K562 (cell line): ENCODE measurements around the gene PLAC1. TPM values are rescaled to one million over a fixed set of nuclear protein-coding genes. Genes with fewer than 3 reads are reported as not detected.

Source experiments
- ATAC-seq: fragments of 200-7000 bp; cut with Tn5 transposase; 3 replicates; pipeline ENCODE4 v1.9.1; 2020; ENCODE audit warnings: moderate library complexity
- BruUV-seq: library from RNA; stranded (reverse); fragments of 400-500 nt; replicated peaks from 2 replicates; lab custom pipeline; 2021; lab: Mats Ljungman, UMichigan
- CTCF ChIA-PET: fragments of 300-600 bp; formaldehyde crosslinking; extraction: SDS; loops from one replicate; lab custom pipeline; 2021; ENCODE audit warnings: low intra/inter-chr PET ratio; lab: Yijun Ruan, JAX
- POLR2A ChIA-PET: fragments of 300-600, 350-650 bp; sonication (Branson Sonifier 250); formaldehyde crosslinking; extraction: SDS; loops from one replicate; lab custom pipeline; 2021; ENCODE audit warnings: antibody characterized with exemption, inconsistent platforms; lab: Yijun Ruan, JAX
- DNase-seq, 4 experiments: peaks; one replicate each; pipeline versions ENCODE4 v3.0.0 to v3.0.0-alpha.2; 2011 to 2018; ENCODE audit warnings: low spot score in 3 of 4, mixed read lengths in 3 of 4; ENCODE audit errors: extremely low read depth in 1 of 4
- FAIRE-seq: peaks from 2 replicates; lab custom pipeline; 2011; peaks lifted over from hg19 to GRCh38; lab: Jason Lieb, UNC
- H2AFZ ChIP-seq: 2 replicates; pipeline ENCODE4 v1.6.0; 2011; ENCODE audit warnings: low read depth, low read length, control low read depth, inconsistent platforms
- H3K27ac ChIP-seq: fragments of 200-600 bp; 3 replicates; pipeline ENCODE4 v1.8.0; 2011; ENCODE audit warnings: low read depth, mild to moderate bottlenecking, control low read depth, inconsistent platforms, low read length, moderate library complexity, mixed read lengths; ENCODE audit errors: extremely low read depth
- H3K27me3 ChIP-seq, 2 experiments: fragments of 300-600 bp in 1 of 2; 2 replicates in 1 of 2; 3 replicates in 1 of 2; pipeline versions ENCODE4 v1.6.0 to v1.8.0; 2011; ENCODE audit warnings: inconsistent platforms in 2 of 2, low read length in 2 of 2, mild to moderate bottlenecking in 1 of 2, mixed read lengths in 1 of 2, moderate library complexity in 1 of 2; ENCODE audit not compliant: control insufficient read depth in 2 of 2, insufficient read depth in 2 of 2
- H3K36me3 ChIP-seq: fragments of 300-600 bp; 3 replicates; pipeline ENCODE4 v1.8.0; 2011; ENCODE audit warnings: mild to moderate bottlenecking, low read length, inconsistent platforms; ENCODE audit not compliant: control insufficient read depth, insufficient read depth
- H3K4me1 ChIP-seq, 2 experiments: fragments of 200-600 bp in 1 of 2; replicated peaks in 1 of 2; 2 replicates in 1 of 2; 3 replicates in 1 of 2; pipeline versions ENCODE4 v1.5.1 to v1.8.0; 2011; ENCODE audit warnings: inconsistent platforms in 2 of 2, low read length in 2 of 2, mild to moderate bottlenecking in 1 of 2, mixed read lengths in 1 of 2, moderate library complexity in 1 of 2; ENCODE audit not compliant: control insufficient read depth in 2 of 2, insufficient read depth in 2 of 2
- H3K4me2 ChIP-seq: 2 replicates; pipeline ENCODE4 v1.6.1; 2011; ENCODE audit warnings: low read length, control low read depth, inconsistent platforms, mixed read lengths; ENCODE audit not compliant: insufficient read depth
- H3K4me3 ChIP-seq: fragments of 200-600 bp; sonication (generic), shearing (Covaris generic); 2 replicates; pipeline ENCODE4 v1.5.1; 2016; ENCODE audit warnings: control low read depth, inconsistent platforms
- H3K79me2 ChIP-seq: fragments of 200-600 bp; 3 replicates; pipeline ENCODE4 v1.8.0; 2011; ENCODE audit warnings: low read length, inconsistent platforms; ENCODE audit not compliant: control insufficient read depth, insufficient read depth
- H3K9ac ChIP-seq, 2 experiments: 2 replicates each; pipeline versions ENCODE4 v1.6.0 to v1.6.1; 2011; ENCODE audit warnings: low read depth in 2 of 2, low read length in 2 of 2, control low read depth in 1 of 2, inconsistent platforms in 1 of 2, mild to moderate bottlenecking in 1 of 2, mixed read lengths in 1 of 2; ENCODE audit not compliant: insufficient read depth in 1 of 2
- H3K9me1 ChIP-seq: one replicate; pipeline ENCODE4 v1.6.0; 2011; ENCODE audit warnings: inconsistent platforms, mild to moderate bottlenecking, low read length, moderate library complexity; ENCODE audit not compliant: control insufficient read depth, insufficient read depth
- H3K9me3 ChIP-seq: replicated peaks from 2 replicates; pipeline ENCODE4 v1.5.1; 2011; ENCODE audit warnings: low read depth, low read length, inconsistent platforms; ENCODE audit not compliant: control insufficient read depth, insufficient read depth
- H4K20me1 ChIP-seq: replicated peaks from 2 replicates; pipeline ENCODE4 v1.6.1; 2011; ENCODE audit warnings: low read length, inconsistent platforms, mixed read lengths; ENCODE audit not compliant: control insufficient read depth, insufficient read depth
- CC2D1A ChIP-seq: fragments of 450-650 bp; IDR thresholded peaks from 2 replicates; pipeline ENCODE4 v1.6.1; 2017; ENCODE audit warnings: mild to moderate bottlenecking
- FOXA1 ChIP-seq: fragments of 450-650 bp; IDR thresholded peaks from 2 replicates; pipeline ENCODE4 v1.6.1; 2016; ENCODE audit warnings: mild to moderate bottlenecking, borderline replicate concordance
- GABPA ChIP-seq: fragments of 200-800 bp; sonication (Bioruptor generic); conservative IDR thresholded peaks from 2 replicates; pipeline ENCODE4 v1.6.1; 2016; ENCODE audit warnings: low read depth, missing genetic modification characterization, missing compliant biosample characterization
- JUNB ChIP-seq: fragments of 450-650 bp; formaldehyde crosslinking; conservative IDR thresholded peaks from 2 replicates; pipeline ENCODE4 v1.4.0; 2020; ENCODE audit warnings: mild to moderate bottlenecking
- NCOR1 ChIP-seq: fragments of 450-650 bp; IDR thresholded peaks from 2 replicates; pipeline ENCODE4 v1.6.1; 2016; ENCODE audit warnings: mild to moderate bottlenecking, moderate library complexity
- NR2C2 ChIP-seq, 2 experiments: fragments of 200-800 bp in 1 of 2; sonication (Bioruptor generic) in 1 of 2; sonication (generic) in 1 of 2; formaldehyde crosslinking in 1 of 2; IDR thresholded peaks; 2 replicates each; pipeline versions ENCODE4 v1.6.1 to v1.8.0; 2016 to 2022; ENCODE audit warnings: mild to moderate bottlenecking in 1 of 2, missing compliant biosample characterization in 1 of 2, missing genetic modification characterization in 1 of 2, missing genetic modification reagents in 1 of 2
- SPI1 ChIP-seq: IDR thresholded peaks from 2 replicates; pipeline ENCODE4 v1.6.1; 2011; ENCODE audit warnings: low read depth, low read length, control low read depth, borderline replicate concordance
- ZBTB17 ChIP-seq: fragments of 450-650 bp; formaldehyde crosslinking; IDR thresholded peaks from 2 replicates; pipeline ENCODE4 v1.4.0; 2020; ENCODE audit warnings: mild to moderate bottlenecking
- ZNF253 ChIP-seq: fragments of 250-450 bp; sonication (Bioruptor Pico); conservative IDR thresholded peaks from 2 replicates; pipeline ENCODE4 v1.6.1; 2021; ENCODE audit warnings: mild to moderate bottlenecking
- WGBS: fragments of 100-300 bp; shearing (Covaris generic); methylation state at CpG from one replicate; pipeline ENCODE4 v1.1.6; 2016; ENCODE audit warnings: low coverage, mixed read lengths; ENCODE audit not compliant: insufficient coverage; ENCODE audit errors: missing lambda C conversion rate; 5-methylcytosine and 5-hydroxymethylcytosine counted together
- in situ Hi-C: fragments of 300-500 bp; cut with MboI; formaldehyde crosslinking; loops from 4 replicates; pipeline ENCODE4 v1.15.0; 2018; ENCODE audit warnings: inconsistent platforms, mixed read lengths
- intact Hi-C: fragments of 100-400 bp; cut with micrococcal nuclease; formaldehyde crosslinking; loops from 2 replicates; pipeline ENCODE4 v1.14.2; 2022
- polyA plus RNA-seq, 8 experiments: library from polyadenylated mRNA; depleted of rRNA in 4 of 8; stranded (reverse) in 5 of 8; unstranded in 3 of 8; fragments of >200 nt; fragmentation: Nextera tagmentation in 2 of 8; fragmentation: Illumina TruSeq in 1 of 8; extraction: Ambion mirVana in 2 of 8; extraction: Trizol in 1 of 8; gene quantifications; 2 replicates each; pipeline versions ENCODE4 v1.2.1 to v1.2.3, GENCODE V29; 2011 to 2014; ENCODE audit warnings: inconsistent platforms in 1 of 8, missing spikeins in 1 of 8
- total RNA-seq, 7 experiments: library from RNA; depleted of rRNA in 6 of 7; stranded (reverse); fragments of >200 nt in 6 of 7; fragmentation: Illumina TruSeq in 2 of 7; extraction: Trizol in 2 of 7; gene quantifications; 2 replicates each; pipeline versions ENCODE4 v1.2.1 to v1.2.3, GENCODE V29; 2011 to 2021; ENCODE audit warnings: low replicate concordance in 1 of 7
- TF ChIP-seq, protein P1 (sequence below): fragments of 450-650 bp; formaldehyde crosslinking; IDR thresholded peaks from 2 replicates; pipeline ENCODE4 v1.4.0; 2022; ENCODE audit warnings: missing genetic modification characterization
- TF ChIP-seq, protein P2 (sequence below), 2 experiments: fragments of 450-650 bp; IDR thresholded peaks; 2 replicates each; pipeline ENCODE4 v1.6.1; 2016

The PLAC1 gene
- total and polyA plus RNA-seq, 9 of the 15 experiments (the other 6 are each of a cell fraction or from before 2014, with no cell fraction given), result 0.82 to 9.1 (median 1.7) TPM

DNA sequence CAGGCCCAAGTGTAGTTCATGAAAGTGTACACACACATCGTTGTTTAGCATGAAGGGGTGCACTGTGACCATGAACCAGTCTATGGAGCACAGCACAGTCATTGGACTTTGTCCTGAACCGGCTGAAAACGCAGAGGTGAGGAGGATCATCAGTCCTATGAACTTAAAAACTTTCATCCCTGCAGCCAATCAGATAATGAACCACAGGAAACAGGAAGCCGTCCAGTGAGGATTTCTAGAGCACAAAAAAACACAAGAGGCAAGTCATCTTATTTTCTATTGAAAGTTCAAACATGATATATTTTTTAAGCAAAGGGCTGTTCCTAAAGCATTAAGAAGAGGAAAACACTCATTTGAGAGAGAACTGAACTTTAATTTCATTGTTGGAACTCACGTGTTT lies 91.8 kb downstream of the PLAC1 start:
- POLR2A ChIA-PET, result no interaction called here
- peak; percentile 23 for FAIRE-seq
- Histone ChIP-seq H2AFZ (peak overlapping the region; percentile 75), H4K20me1 (no peaks in the 10 kb centered on the region), H3K9me3 (no peaks in the 10 kb centered on the region), H3K36me3 (no peaks in the 10 kb centered on the region), H3K79me2 (no peaks in the 10 kb centered on the region), H3K27me3 (no peaks in the 10 kb centered on the region; a peak in 1 of 5 replicates), H3K9me1 (no peaks in the 10 kb centered on the region), H3K4me1 (peaks cover 0 to 19% of the 10 kb centered on the region in 2 experiments; a peak in 2 of 5 replicates)
- no peak for DNase-seq
- no TSS peak for BruUV-seq
- TF ChIP-seq NR2C2 (CRISPR knock-in tag; IDR thresholded peaks at IDR 0.05) (no peak), NR2C2 (tag; IDR thresholded peaks at IDR 0.05) (peak; percentile 24; the same call in 1 of the 2 replicates), JUNB (CRISPR knock-in tag) (no peak), NCOR1 (no peak), CC2D1A (no peak), ZBTB17 (CRISPR knock-in tag) (no peak), SPI1 (peak; percentile 13; the same call in 1 of the 2 replicates), ZNF253 (CRISPR knock-in tag) (no peak), FOXA1 (no peak), GABPA (peak; percentile 32; the same call in 1 of the 2 replicates)
- TF ChIP-seq, protein P1, sequence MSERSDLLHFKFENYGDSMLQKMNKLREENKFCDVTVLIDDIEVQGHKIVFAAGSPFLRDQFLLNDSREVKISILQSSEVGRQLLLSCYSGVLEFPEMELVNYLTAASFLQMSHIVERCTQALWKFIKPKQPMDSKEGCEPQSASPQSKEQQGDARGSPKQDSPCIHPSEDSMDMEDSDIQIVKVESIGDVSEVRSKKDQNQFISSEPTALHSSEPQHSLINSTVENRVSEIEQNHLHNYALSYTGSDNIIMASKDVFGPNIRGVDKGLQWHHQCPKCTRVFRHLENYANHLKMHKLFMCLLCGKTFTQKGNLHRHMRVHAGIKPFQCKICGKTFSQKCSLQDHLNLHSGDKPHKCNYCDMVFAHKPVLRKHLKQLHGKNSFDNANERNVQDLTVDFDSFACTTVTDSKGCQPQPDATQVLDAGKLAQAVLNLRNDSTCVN (CRISPR knock-in tag), result no peak
- TF ChIP-seq, protein P2, sequence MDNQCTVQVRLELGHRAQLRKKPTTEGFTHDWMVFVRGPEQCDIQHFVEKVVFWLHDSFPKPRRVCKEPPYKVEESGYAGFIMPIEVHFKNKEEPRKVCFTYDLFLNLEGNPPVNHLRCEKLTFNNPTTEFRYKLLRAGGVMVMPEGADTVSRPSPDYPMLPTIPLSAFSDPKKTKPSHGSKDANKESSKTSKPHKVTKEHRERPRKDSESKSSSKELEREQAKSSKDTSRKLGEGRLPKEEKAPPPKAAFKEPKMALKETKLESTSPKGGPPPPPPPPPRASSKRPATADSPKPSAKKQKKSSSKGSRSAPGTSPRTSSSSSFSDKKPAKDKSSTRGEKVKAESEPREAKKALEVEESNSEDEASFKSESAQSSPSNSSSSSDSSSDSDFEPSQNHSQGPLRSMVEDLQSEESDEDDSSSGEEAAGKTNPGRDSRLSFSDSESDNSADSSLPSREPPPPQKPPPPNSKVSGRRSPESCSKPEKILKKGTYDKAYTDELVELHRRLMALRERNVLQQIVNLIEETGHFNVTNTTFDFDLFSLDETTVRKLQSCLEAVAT (IDR thresholded peaks at IDR 0.05), result no peak
- TF ChIP-seq, all 486 proteins: peak for 3
- 17% methylated on average over 5 of the region's 5 CpGs for WGBS
- no peak overlapping the region for H3K4me2 ChIP-seq
- in situ Hi-C loops (no loop called here), intact Hi-C loops (no loop called here)
- no peak overlapping the region for H3K4me3 ChIP-seq
- H3K9ac ChIP-seq, result no peak overlapping the region
- no peak for ATAC-seq
- CTCF ChIA-PET, result no interaction called here
- H3K27ac ChIP-seq, result no peak overlapping the region
